NOMO-1 treated with DMSO at 0.1 percent for 48 hours (cell line): ENCODE measurements around the gene MAP3K3.

ENCODE experiments used
- DNase-seq: peaks from one replicate; lab custom pipeline; 2025; ENCODE audit not compliant: unreplicated experiment; lab: John Stamatoyannopoulos, UW

MAP3K3 gene

GRCh38 chr17:63692195-63692816, 70.1 kb downstream of the MAP3K3 start:
- DNase-seq = no peak

DNA sequence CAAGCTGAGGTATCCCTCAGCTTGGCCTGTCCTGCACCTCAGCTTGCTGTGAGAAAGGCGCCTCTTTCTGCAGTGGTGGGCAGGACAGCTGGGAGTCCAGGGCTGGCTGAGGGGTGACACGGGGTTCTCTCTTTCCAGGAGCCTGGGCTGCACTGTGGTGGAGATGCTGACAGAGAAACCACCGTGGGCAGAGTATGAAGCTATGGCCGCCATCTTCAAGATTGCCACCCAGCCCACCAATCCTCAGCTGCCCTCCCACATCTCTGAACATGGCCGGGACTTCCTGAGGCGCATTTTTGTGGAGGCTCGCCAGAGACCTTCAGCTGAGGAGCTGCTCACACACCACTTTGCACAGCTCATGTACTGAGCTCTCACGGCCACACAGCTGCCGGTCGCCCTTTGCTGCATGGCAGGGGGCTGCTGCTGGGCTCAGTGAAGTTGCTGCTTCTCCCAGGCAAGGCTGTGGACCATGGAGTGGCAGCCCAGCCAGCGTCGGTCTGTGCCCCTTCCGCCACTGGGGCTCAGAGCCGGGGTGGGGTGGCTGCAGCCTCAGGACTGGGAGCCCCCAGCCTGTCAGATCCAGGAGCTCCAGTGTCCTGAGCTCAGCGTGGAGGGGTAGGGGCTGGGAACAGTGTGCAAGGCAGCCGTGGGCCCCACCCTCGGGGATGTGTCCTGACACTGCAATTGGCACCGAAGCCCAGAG, 71.3 kb downstream of the MAP3K3 start:
- no peak for DNase-seq

DNA sequence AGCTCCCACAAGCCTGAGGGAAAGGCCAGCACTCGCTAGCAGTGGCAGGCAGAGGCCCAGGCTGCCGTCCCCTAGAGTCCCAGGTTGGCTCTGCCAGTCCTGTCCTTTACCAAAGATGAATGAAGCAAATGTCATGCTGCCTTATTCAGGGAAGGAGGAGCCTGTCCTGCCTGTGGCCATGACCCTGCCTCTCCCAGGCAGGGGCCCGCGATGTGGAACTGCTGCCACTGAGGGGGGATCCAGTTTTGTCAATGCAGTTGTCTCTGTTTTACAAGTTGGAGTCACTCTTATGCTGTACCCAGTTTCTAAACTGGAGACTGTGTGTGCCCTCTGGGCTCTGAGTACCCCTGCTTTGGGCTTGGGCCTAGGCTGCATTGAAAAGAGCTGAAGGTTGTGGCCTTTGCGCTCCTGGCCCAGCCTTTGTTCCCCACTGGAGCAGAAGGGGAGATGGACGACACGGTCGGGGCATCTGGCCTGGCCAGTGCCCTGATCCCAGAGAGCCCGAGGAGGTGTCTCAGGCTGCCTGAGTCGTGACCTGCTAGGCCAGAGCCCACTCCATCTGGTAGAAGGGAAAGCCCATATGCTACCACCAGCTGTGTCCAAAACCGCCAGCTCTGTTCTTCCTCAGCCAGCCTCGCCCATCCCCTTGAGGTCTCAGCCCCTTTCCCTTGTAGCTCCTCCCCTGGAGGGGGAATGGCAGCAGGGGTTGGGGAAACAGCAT, 72.2 kb downstream of the MAP3K3 start:
- no peak for DNase-seq

DNA sequence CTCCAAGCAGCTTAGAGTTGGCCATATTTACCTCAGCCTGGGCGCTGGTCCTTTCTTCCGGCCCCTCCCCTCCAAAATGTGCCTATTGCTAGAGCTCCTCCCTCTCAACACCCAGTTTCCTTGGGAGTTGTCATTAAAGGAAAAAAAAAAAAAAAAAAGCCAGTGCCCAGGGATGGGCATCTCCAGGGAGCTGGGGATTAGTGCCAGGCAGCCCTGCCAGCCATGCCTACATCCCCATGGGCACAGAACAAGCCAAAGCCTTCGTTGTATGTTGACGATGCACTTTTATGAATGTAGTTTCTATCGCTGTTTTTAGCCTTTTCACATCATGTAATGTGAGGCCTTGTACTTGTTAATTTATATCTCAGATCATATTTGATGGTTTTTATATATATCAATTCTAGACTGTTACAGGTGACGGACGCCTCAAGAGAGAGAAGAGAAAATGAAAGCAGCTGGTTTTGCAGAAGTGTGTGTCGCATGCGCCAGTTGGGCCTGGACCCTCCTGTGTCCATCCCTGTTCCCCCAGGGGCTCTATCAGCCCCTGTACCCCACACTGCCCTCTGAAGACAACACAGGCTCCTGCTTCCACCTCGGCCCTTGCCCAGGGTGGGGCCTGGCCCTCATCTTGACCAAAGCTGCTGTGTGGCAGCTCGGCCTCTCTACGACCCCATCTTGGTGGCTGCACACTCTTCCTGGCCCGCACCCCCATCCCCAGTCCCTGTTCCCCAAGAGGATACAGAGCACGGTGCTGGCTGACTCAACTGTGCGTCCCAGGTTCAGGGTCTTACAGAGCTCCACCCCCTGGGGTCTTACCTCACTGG, 72.9 kb downstream of the MAP3K3 start:
- DNase-seq = no peak

DNA sequence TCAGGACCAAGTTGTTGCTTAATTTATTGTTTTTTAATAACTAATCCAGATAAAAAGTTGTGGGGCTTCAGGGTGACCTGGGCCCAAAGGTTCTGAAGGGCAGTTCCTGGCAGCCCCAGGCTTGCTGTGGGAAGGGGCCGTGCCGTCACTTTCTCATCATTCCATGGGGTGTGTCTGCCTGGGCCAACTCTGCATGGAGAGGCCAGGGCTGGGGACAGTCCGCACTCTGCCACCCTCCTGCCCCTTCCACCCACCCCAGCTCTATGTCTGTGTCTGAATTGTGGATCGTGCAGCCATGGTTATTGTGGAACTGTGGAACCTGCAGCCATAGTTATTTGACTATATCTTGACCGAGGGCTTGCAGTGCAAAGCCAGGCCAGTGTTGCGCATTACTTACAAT, 73.7 kb downstream of the MAP3K3 start:
- DNase-seq = no peak

GRCh38 chr17:63696381-63696961, 74.3 kb downstream of the MAP3K3 start:
- peak; percentile 40 for DNase-seq

DNA sequence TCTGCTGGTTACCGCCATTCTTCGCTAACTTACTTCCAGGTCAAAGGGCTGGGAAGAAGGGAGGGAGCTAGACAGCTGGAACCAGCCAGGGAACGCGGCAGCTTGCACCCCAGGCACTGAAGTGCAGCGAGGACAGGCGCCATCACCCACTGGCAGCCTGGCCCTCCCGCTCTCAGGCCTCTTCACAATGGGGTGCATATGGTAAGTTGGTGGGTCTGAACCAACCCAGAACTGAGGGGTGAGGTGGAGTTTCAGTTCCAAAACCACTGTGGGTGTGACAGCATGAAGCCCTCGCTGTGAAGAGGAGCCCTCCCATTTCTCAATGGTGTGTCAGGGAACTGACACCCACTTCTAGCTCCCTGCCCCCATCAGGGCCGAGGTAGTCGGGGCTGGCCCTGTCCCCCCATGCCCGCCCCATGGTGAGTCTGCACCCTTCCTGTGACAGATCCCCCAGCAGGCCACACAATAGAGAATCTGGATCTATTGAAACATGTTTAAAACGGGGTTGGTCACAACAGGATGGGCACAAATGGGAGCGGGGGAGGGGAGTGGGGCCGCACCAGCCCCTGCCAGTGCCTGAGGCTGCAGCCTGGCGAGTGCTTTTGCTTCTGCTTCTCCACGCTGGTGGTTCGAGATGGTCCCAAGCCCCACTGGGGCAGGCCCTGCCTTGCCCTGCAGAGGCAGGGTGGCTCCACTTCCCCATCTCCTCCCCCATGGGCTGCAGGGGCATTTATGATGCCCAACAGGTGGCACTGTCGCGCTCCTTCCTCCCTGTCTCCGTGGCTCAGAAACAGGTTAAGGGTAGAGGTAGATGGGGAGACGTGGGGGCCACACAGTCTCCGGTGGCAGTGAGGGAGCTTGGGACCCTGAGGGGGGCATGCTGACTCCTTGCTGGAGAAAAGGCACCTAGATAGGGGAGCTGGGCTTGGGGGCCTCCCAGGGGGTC, 75.4 kb downstream of the MAP3K3 start:
- DNase-seq = peak; percentile 87

- peak; percentile 10 for DNase-seq
These were observed 76.2 kb downstream of the MAP3K3 start for GRCh38 chr17:63698381-63698885.

GRCh38 chr17:63698886-63699637, 76.8 kb downstream of the MAP3K3 start:
- peak; percentile 56 for DNase-seq

DNA sequence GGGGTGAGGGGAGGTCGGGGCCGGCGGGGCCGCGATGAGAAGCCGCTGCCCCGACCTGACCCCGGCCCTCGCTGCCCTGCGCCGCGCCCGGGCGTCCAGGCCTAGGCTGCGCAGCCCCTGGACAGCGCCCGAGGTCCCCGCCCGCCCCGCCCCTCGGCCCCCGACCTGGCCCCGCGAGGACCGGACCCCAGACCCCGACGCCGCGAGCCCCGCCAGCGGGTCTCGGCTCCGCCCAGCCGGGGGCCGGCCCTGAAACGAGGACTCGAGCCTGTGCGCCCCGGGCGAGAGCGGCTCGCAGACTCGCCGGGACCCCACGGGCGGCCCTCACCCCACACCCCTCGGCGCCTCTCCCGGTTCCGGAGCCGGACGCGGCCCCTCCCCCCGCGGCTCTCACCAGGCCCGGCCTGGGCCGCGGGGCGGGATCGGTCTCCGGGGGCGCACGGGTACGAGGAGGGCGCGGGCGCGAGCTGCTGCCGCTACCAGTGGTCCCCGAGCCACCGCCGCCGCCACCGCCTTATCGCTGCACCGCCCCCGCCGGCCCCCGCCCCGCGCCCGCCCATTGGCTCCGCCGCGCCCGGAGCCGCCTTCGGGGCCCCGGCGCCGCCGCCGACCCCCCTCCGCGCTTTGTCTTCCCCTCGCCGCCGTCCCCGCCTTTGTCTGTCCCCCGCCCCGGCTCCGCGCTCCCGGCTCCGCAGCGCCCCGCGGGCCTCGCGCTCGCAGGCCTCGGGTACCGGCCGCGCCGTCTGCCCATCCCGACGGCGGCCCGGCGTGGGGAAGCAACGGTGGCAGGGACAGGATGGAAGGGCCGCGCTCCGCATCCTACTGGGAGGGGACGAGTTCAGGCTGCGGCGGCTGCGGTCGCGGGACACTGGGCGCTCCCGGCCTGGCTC, 77.7 kb downstream of the MAP3K3 start, which contains the start of gene LIMD2:
Gene LIMD2, minus strand, starts transcription at position 488 of the 890 bp plus-strand sequence. CDS start 827 bp downstream, outside the sequence.
- DNase-seq = no peak

- no peak for DNase-seq
These were observed 78.6 kb downstream of the MAP3K3 start for GRCh38 chr17:63700528-63701455.

DNA sequence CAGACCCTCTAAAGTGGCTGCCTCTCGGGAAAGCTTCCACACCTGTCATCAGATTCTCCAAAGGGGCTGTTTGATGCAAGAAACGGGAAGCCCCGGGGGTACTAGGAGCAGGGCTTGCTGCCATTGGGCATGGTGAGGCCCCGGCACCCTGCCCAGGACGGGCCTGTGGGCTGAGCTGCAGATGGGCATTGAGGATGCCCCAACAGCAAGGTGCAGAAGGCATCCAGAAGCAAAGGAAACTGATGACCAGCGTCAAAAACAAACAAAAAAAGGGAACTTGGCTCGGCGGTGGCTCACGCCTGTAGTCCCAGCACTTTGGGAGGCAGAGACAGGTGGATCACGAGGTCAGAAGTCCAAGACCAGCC, 79.2 kb downstream of the MAP3K3 start:
- no peak for DNase-seq

DNA sequence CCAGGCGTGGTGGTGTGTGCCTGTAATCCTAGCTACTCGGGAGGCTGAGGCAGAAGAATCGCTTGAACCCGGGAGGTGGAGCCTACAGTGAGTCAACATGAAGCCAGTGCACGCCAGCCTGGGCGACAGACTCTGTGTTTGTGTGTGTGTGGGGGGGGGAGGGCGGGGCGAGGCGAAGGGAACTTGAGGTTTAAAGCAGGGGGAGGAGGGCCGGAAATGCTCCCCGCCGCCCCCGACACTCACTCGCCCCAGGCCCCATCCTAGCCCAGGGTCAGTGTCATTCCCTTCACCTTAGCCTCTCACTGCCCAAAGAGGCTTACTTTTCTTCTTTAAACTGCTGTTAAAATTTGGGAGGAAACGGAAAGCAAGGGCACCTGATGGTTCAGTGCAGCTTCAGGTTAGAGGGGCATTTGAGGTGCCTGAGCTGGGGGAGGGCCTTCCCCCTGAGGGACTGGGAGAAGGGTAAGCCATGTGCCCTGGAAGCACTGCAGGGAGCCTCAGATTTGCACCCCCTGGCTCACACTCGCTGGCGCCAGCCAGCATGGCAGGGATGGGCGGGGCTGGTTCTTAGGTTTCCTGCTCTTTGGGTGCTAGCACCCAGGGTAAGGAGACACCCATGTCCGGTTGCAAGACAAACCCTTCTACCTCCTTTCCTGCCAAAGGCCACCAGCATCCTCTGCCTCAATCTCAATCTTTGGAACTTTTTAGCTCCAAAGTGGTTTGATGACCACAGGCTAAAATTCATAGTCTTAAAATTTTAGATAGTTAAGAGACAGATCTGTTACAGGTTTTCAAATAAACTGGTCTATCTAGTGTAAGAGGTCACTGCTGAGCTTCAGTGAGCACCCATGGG, 79.9 kb downstream of the MAP3K3 start:
- no peak for DNase-seq

GRCh38 chr17:63702721-63703015, 80.5 kb downstream of the MAP3K3 start:
- DNase-seq = no peak

DNA sequence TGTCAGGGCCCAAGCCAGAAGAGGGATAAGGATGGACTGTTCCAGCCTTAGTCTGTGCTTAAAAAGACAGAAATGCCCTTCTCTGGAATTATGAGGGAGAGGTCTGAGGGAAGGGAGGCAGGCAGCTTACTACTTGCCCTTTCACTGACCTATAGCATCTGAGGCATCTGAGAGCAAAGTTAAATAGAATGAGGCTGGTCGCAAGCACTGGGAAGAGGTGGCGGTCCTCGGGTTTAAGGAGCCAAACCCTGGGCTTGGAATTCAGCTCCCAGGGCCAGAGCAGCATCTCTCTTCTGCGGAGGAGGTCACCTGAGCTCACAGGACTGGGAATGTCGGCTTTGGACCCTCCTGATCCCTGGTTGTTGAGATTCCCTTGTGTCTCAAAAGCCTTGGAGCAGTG, 80.8 kb downstream of the MAP3K3 start:
- no peak for DNase-seq
